ENCODE results near the gene DNAI2.

The DNAI2 gene

DNA sequence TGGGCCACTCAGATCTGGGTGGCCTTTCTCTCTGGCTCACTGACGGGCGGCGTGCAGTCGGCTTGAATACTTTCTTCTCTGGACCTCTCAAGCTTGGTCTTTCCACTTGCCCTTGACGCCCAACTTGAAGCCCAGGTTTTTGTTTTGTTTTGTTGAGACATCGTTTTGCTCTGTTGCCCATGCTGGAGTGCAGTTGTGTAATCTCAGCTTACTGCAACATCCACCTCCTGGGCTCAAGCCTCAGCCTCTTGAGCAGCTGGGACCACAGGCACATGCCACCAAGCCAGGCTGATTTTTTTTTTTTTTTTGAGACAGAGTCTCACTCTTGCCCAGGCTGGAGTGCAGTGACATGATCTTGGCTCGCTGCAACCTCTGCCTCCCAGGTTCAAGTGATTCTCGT is 29.3 kb downstream of the DNAI2 start:
- no peak for DNase-seq

GRCh38 chr17:74304184-74304583 is 30.1 kb downstream of the DNAI2 start:
- no peak for DNase-seq

- DNase-seq, result peak in 12 of 56 donors; percentile 2 to 69 (median 30)
These were observed 32.0 kb downstream of the DNAI2 start for GRCh38 chr17:74305865-74306654.

GRCh38 chr17:74307984-74308773 is 34.1 kb downstream of the DNAI2 start:
- peak in 1 of 56 donors; percentile 5 for DNase-seq

GRCh38 chr17:74309902-74310301 is 35.9 kb downstream of the DNAI2 start:
- DNase-seq, result no peak

- DNase-seq, result no peak
These were observed 40.8 kb downstream of the DNAI2 start for GRCh38 chr17:74314877-74315276.

GRCh38 chr17:74316220-74316619 is 42.2 kb downstream of the DNAI2 start:
- DNase-seq, result no peak

DNA sequence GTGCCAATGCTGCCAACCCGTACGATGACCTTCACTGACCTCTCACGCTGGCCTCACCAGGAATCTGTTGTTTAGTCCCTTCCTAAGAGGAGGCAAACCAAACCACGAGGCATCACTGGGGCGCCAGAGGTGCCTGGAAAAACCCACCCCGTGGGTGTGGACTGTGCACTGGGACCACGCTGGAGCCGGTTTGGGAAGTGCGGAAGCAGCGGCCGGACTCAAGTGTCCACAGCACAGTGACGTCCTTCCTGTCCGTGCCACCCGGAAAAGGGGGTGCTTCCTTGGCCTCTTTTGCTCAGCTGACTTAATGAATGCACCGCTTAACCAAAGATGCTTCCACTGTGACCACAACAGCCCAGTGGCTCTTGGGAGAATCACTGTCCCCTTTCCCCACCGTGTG is 43.0 kb downstream of the DNAI2 start:
- no peak for DNase-seq

DNA sequence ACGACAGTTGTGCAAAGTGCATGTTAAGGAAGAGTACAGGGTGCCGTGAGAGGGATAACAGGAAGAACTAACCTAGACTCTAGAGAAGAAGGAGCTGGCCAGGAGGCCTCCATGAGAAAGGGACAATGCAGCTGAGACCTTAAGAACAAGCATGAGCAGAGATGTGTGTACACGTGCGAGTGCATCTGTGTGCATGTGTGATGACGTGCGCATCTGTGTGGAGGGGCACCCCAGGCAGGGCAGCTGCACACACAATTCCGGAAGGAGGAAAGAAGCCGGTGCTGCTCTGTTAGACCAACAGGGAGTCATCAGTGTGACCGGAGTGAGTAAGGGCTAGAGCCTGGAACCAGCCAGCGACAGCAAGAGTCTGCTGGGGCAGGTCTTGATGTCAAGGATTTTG is 44.4 kb downstream of the DNAI2 start:
- no peak for DNase-seq

GRCh38 chr17:74324521-74324920 is 50.5 kb downstream of the DNAI2 start:
- DNase-seq, result no peak

- DNase-seq, result peak in 12 of 56 donors; percentile 13 to 62 (median 24)
These were observed 51.3 kb downstream of the DNAI2 start for GRCh38 chr17:74325376-74325742.

DNA sequence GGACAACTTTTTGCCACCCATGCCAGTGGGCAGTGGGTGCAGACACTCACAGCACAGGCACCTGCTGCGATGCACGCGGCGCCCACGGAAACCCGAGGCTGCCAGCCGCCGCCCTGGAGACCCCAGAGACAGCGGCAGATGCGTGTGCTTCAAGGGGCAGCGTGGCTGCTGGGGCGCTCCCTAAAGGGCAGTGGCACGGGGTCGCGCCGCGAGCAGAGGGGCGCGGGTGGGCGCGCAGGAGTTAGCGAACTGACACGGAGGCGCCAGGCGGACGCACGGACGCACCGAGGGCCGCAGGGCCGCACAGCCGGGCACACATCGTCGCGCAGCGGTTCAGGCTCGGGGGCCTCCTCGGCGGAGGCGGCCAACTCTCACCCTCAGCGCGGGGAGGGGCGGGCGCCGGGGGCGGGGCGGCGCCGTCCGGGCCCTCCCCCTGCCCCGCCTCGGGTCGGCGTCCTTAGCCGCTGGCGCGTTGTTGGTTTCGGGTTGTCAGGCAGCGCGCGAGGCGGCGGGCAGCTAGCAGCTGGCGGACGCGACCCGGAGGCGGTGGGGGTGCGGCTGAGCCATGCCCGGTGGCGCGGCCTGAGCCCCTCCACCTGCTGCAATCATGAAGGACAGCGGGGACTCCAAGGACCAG is 51.8 kb downstream of the DNAI2 start, which contains the start of gene KIF19:
TSS of gene KIF19 (plus strand) at position 484 of the 637 bp plus-strand sequence. CDS start at position 608, 124 bp downstream.
- peak in 28 of 56 donors; percentile 5 to 68 (median 33) for DNase-seq

GRCh38 chr17:74326506-74326905 is 52.5 kb downstream of the DNAI2 start:
- no peak for DNase-seq

DNA sequence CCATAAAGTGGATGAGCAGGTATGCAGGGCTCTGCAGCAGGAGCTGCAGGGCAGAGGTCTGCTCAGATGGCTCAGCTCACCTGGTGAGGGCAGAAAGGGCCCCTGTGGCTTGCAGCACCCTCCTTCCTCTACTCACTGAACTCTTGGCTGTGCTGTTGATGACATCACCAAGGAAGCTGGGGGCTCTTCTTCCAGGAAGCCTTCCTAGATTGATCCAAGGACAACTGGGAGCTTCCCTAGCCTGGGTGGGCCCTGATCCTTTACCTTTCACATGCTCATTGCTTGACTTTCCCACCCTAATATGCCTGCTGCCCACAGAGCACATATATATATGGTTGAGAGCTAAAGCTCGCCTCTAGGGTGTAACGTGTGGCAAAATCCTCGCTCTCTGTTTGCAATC is 54.5 kb downstream of the DNAI2 start:
- no peak for DNase-seq

DNA sequence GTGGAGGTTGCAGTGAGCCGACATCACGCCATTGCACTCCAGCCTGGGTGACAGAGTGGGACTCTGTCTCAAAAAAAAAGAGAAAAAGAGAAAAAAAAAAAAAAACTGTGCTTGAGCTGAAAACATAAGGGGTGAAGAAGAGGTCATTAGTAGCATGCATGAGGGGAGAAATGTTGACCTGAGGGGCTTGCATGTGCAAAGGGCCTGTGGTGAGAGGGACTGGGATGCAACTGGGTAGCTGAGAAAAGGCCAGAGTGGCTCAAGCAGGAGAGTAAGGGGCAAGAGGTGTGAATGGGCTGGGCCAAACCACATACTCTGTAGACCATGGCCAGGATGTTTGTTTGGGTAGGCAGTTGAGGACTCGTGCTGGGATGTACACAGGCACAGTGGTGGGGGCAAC is 55.3 kb downstream of the DNAI2 start:
- no peak for DNase-seq

- peak in 38 of 56 donors; percentile 13 to 81 (median 46) for DNase-seq
These were observed 56.4 kb downstream of the DNAI2 start for GRCh38 chr17:74330446-74330845.

DNA sequence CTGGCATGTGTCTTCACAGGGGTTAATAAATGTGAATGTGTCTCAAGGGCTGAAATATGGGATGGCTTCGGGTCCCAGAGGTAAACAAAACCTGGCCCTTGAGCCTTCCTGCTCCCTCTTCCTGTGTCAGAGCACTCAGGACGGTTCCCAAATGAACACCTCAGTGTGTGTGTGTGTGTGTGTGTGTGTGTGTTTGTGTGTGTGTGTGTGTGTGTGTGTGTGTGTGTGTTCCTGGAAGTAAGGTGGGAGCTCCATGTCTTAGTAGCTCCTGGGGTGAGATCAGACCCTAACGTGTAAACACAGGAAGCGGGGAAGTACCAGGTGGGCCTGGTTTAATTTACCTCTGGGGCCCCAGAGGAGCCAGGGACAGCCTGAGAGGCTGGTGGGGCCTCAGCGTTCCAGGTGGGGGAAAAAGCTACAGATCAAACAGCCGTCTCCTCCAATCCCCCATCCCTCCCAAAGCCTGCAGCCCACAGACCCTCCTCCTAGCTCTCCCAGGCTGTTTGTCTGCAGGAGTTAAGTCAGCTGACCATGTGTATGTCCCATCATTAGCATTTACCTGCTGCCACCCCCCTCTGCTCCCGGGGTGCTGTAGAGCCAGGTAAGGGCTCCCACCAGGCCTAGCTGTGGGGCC is 58.1 kb downstream of the DNAI2 start:
- no peak for DNase-seq

GRCh38 chr17:74332763-74333283 is 58.8 kb downstream of the DNAI2 start:
- no peak for DNase-seq

DNA sequence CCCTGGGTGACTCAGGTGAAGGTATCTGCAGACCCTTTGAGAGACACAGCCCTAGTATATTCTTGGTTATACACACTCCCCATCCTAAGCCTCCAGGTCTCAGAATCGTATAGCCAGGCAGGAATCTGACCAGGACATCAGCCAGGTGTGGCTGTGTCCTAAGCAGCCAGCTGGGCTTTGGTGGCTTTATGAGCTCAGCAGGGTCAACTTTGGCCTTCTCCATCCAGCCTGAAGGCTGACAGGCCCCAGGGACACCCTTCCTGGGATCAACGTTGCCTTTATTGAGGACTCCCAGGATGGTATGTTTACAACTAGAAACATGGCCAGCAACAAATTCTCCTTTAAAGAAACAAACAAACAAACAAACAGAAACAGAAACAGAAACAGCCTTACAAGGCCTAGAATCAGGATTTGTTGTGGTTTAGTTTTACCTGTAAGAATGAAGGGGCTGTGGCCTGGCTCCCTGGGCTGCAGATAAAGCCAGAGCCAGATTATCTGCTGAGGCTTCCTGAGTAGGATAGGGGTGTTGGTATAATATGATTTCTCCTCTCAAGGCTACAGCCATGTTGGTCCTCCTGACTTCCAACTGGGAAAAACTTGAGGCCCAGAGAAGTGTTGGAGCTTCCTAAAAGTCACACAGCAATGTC is 60.5 kb downstream of the DNAI2 start:
- DNase-seq, result no peak

- no peak for DNase-seq
These were observed 61.6 kb downstream of the DNAI2 start for GRCh38 chr17:74335529-74336062.
